ENCODE results near the gene NLGN1.
A peak's percentile ranks its signal among the peaks of the same experiment; 100 is the strongest.

NLGN1 gene

GRCh38 chr3:173395412-173396181, 1.9 kb upstream of the NLGN1 start:
- peak overlapping the region; percentile 79 for H3K27ac ChIP-seq
- no peak for TF ChIP-seq CTCF (conservative IDR thresholded peaks at IDR 0.05)

GRCh38 chr3:173396191-173397041, 1.1 kb upstream of the NLGN1 start:
- no peak for TF ChIP-seq CTCF (conservative IDR thresholded peaks at IDR 0.05)

GRCh38 chr3:173398111-173398479, 551 bp downstream of the NLGN1 start:
- no peak for TF ChIP-seq CTCF (conservative IDR thresholded peaks at IDR 0.05)
- H3K27ac ChIP-seq = peak overlapping the region; percentile 79

More at GRCh38 chr3:173396191-173397041, 1.1 kb upstream of the NLGN1 start:
- H3K27ac ChIP-seq = peak overlapping the region; percentile 79

- H3K27ac ChIP-seq = no peak overlapping the region
- TF ChIP-seq CTCF (conservative IDR thresholded peaks at IDR 0.05) = no peak
Observed at GRCh38 chr3:173399044-173399443, 1.5 kb downstream of the NLGN1 start.

- no peak for TF ChIP-seq CTCF (conservative IDR thresholded peaks at IDR 0.05)
Observed at GRCh38 chr3:173401369-173401768, 3.8 kb downstream of the NLGN1 start.

GRCh38 chr3:173402656-173403055, 5.1 kb downstream of the NLGN1 start:
- TF ChIP-seq CTCF (conservative IDR thresholded peaks at IDR 0.05) = no peak

More at GRCh38 chr3:173401369-173401768, 3.8 kb downstream of the NLGN1 start:
- no peak overlapping the region for H3K27ac ChIP-seq

GRCh38 chr3:173403376-173403775, 5.8 kb downstream of the NLGN1 start:
- no peak for TF ChIP-seq CTCF (conservative IDR thresholded peaks at IDR 0.05)
- H3K27ac ChIP-seq = no peak overlapping the region

More at GRCh38 chr3:173402656-173403055, 5.1 kb downstream of the NLGN1 start:
- no peak overlapping the region for H3K27ac ChIP-seq
